Body of pancreas (tissue), 4 donors: Measurements from ENCODE around the gene CADM1.

Source experiments
- POLR2A ChIP-seq, 3 donors: fragments of 450-650 bp; IDR thresholded peaks; one replicate each; pipeline ENCODE4 v1.6.1; 2016; ENCODE audit warnings: antibody characterized with exemption in 3 of 3, mild to moderate bottlenecking in 2 of 3
- TF ChIP-seq, protein P1 (sequence below), 7 experiments: fragments of 450-650 bp in 4 of 7; fragments of 200-600 bp in 3 of 7; sonication (generic) in 3 of 7; IDR thresholded peaks; one replicate each; pipeline ENCODE4 v1.5.1; 2016 to 2019; ENCODE audit warnings: antibody characterized with exemption in 7 of 7

DNA sequence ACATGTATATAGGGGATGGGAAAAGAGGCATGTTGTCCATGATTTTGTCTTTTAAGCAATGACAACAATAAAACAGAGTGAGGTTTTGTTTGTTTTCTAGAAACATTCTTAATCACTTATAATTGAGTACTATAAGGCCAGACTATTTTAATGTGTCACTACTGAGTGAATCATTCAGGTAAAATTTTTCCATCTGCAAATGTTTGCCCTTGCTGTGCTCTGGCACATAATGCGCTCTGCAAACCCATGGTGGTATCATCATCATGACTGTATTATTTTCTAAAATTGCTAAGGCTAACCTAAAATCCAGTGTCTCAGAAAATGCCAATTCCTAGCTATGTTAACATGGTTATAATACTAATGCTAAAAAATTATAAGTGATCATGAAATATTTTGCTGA, 261.2 kb downstream of the CADM1 start:
- TF ChIP-seq, protein P1, sequence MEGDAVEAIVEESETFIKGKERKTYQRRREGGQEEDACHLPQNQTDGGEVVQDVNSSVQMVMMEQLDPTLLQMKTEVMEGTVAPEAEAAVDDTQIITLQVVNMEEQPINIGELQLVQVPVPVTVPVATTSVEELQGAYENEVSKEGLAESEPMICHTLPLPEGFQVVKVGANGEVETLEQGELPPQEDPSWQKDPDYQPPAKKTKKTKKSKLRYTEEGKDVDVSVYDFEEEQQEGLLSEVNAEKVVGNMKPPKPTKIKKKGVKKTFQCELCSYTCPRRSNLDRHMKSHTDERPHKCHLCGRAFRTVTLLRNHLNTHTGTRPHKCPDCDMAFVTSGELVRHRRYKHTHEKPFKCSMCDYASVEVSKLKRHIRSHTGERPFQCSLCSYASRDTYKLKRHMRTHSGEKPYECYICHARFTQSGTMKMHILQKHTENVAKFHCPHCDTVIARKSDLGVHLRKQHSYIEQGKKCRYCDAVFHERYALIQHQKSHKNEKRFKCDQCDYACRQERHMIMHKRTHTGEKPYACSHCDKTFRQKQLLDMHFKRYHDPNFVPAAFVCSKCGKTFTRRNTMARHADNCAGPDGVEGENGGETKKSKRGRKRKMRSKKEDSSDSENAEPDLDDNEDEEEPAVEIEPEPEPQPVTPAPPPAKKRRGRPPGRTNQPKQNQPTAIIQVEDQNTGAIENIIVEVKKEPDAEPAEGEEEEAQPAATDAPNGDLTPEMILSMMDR (IDR thresholded peaks at IDR 0.05) = no peak
- TF ChIP-seq POLR2A (IDR thresholded peaks at IDR 0.05) = no peak
